H1 (cell line): ENCODE measurements around the gene OGDH. TPM values are rescaled to one million over a fixed set of nuclear protein-coding genes. Genes with fewer than 3 reads are reported as not detected.

ENCODE experiments used
- CTCF ChIA-PET: fragments of 300-600 bp; sonication (Branson Sonifier 250); formaldehyde crosslinking; loops from one replicate; lab custom pipeline; 2021; ENCODE audit not compliant: partially characterized antibody; lab: Charles Lee
- POLR2A ChIA-PET: fragments of 300-600 bp; sonication (Branson Sonifier 250); formaldehyde crosslinking; loops from one replicate; lab custom pipeline; 2021; ENCODE audit warnings: inconsistent platforms; ENCODE audit not compliant: partially characterized antibody; lab: Charles Lee
- DNase-seq, 2 experiments: peaks; one replicate each; pipeline versions ENCODE4 v3.0.0 to v3.0.0-alpha.2; 2010 to 2022; ENCODE audit warnings: low spot score in 2 of 2, low read depth in 1 of 2, mixed read lengths in 1 of 2
- FAIRE-seq: peaks from 2 replicates; lab custom pipeline; 2011; peaks lifted over from hg19 to GRCh38; lab: Jason Lieb, UNC
- H2AFZ ChIP-seq: 2 replicates; pipeline ENCODE4 v1.8.1; 2012; ENCODE audit warnings: low read length, inconsistent platforms
- H2AK5ac ChIP-seq: 2 replicates; pipeline ENCODE4 v1.6.1; 2013; ENCODE audit warnings: low read depth, low read length
- H2BK120ac ChIP-seq: replicated peaks from 2 replicates; pipeline ENCODE3; 2013; ENCODE audit warnings: low read depth, low read length, inconsistent platforms
- H2BK12ac ChIP-seq: 2 replicates; pipeline ENCODE4 v1.6.1; 2013; ENCODE audit warnings: low read depth, low read length
- H2BK15ac ChIP-seq: 2 replicates; pipeline ENCODE4 v1.6.1; 2013; ENCODE audit warnings: low read length
- H2BK20ac ChIP-seq: 2 replicates; pipeline ENCODE4 v1.6.1; 2013; ENCODE audit warnings: low read length
- H2BK5ac ChIP-seq: 2 replicates; pipeline ENCODE4 v1.6.1; 2013; ENCODE audit warnings: low read depth, low read length
- H3K14ac ChIP-seq: 2 replicates; pipeline ENCODE4 v1.6.1; 2013; ENCODE audit warnings: inconsistent platforms; ENCODE audit not compliant: insufficient read length
- H3K18ac ChIP-seq: 2 replicates; pipeline ENCODE4 v1.6.1; 2013; ENCODE audit warnings: low read length; ENCODE audit errors: extremely low read depth
- H3K23ac ChIP-seq: 2 replicates; pipeline ENCODE4 v1.6.1; 2013; ENCODE audit warnings: inconsistent platforms; ENCODE audit not compliant: insufficient read length
- H3K23me2 ChIP-seq: 2 replicates; pipeline ENCODE4 v1.6.1; 2013; ENCODE audit warnings: low read depth, low read length
- H3K27ac ChIP-seq: 2 replicates; pipeline ENCODE4 v1.6.1; 2011; ENCODE audit warnings: low read depth, low read length, inconsistent platforms
- H3K27me3 ChIP-seq, 4 experiments: replicated peaks in 1 of 4; 1 replicate in 1 of 4; 2 replicates in 3 of 4; pipeline versions ENCODE4 v1.6.1 to v1.8.1; 2011 to 2013; ENCODE audit warnings: low read length in 3 of 4, mild to moderate bottlenecking in 3 of 4, inconsistent platforms in 2 of 4, mixed read lengths in 2 of 4, moderate library complexity in 1 of 4; ENCODE audit not compliant: control insufficient read depth in 3 of 4, insufficient read depth in 3 of 4; ENCODE audit errors: extremely low read depth in 1 of 4
- H3K36me3 ChIP-seq, 4 experiments: 2 replicates each; pipeline versions ENCODE4 v1.6.1 to v1.8.1; 2011 to 2013; ENCODE audit warnings: mild to moderate bottlenecking in 4 of 4, low read length in 3 of 4, moderate library complexity in 2 of 4, control low read depth in 1 of 4, inconsistent platforms in 1 of 4; ENCODE audit not compliant: insufficient read depth in 4 of 4, control insufficient read depth in 2 of 4
- H3K4ac ChIP-seq: replicated peaks from 2 replicates; pipeline ENCODE3; 2013; ENCODE audit warnings: low read length, low read depth, mixed read lengths, inconsistent platforms; ENCODE audit not compliant: insufficient read length
- H3K4me1 ChIP-seq, 4 experiments: replicated peaks in 1 of 4; 1 replicate in 1 of 4; 2 replicates in 3 of 4; pipeline versions ENCODE4 v1.6.1 to v1.8.1; 2011 to 2013; ENCODE audit warnings: low read length in 3 of 4, inconsistent platforms in 2 of 4, mixed read lengths in 1 of 4; ENCODE audit not compliant: insufficient read depth in 4 of 4, control insufficient read depth in 3 of 4
- H3K4me2 ChIP-seq, 2 experiments: 2 replicates each; pipeline versions ENCODE4 v1.6.1 to v1.8.1; 2011 to 2013; ENCODE audit warnings: low read depth in 2 of 2, low read length in 2 of 2, control low read depth in 1 of 2, inconsistent platforms in 1 of 2, mild to moderate bottlenecking in 1 of 2; ENCODE audit not compliant: insufficient read depth in 1 of 2
- H3K4me3 ChIP-seq, 4 experiments: fragments of 200-600, 300-600 bp in 1 of 4; sonication (generic), shearing (Covaris generic), sonication (Bioruptor Twin) in 1 of 4; 2 replicates each; pipeline versions ENCODE4 v1.5.1 to v1.8.1; 2011 to 2016; ENCODE audit warnings: low read length in 4 of 4, low read depth in 3 of 4, control low read depth in 2 of 4, inconsistent platforms in 2 of 4, mild to moderate bottlenecking in 2 of 4, mixed read lengths in 1 of 4, moderate library complexity in 1 of 4; ENCODE audit not compliant: insufficient read depth in 2 of 4; ENCODE audit errors: extremely low read depth in 1 of 4
- H3K56ac ChIP-seq: replicated peaks from 2 replicates; pipeline ENCODE3; 2013; ENCODE audit warnings: low read depth, mild to moderate bottlenecking, mixed read lengths, low read length, inconsistent platforms; ENCODE audit not compliant: insufficient read length
- H3K79me1 ChIP-seq: 2 replicates; pipeline ENCODE4 v1.6.1; 2013; ENCODE audit warnings: low read depth, low read length, control low read depth
- H3K79me2 ChIP-seq, 2 experiments: 2 replicates each; pipeline versions ENCODE4 v1.6.1 to v1.8.1; 2012 to 2013; ENCODE audit warnings: low read length in 2 of 2, mild to moderate bottlenecking in 2 of 2, inconsistent platforms in 1 of 2; ENCODE audit not compliant: insufficient read depth in 2 of 2, control insufficient read depth in 1 of 2
- H3K9ac ChIP-seq, 4 experiments: replicated peaks in 1 of 4; 1 replicate in 1 of 4; 2 replicates in 3 of 4; pipeline versions ENCODE4 v1.6.1 to v1.8.1; 2011 to 2013; ENCODE audit warnings: low read depth in 3 of 4, low read length in 3 of 4, control low read depth in 2 of 4, mild to moderate bottlenecking in 2 of 4, moderate library complexity in 2 of 4, inconsistent platforms in 1 of 4; ENCODE audit errors: extremely low read depth in 1 of 4
- H3K9me3 ChIP-seq, 2 experiments: 2 replicates each; pipeline versions ENCODE4 v1.6.1 to v1.8.1; 2012 to 2013; ENCODE audit warnings: mild to moderate bottlenecking in 2 of 2, moderate library complexity in 2 of 2, control low read depth in 1 of 2, inconsistent platforms in 1 of 2, low read depth in 1 of 2, low read length in 1 of 2, mixed read lengths in 1 of 2; ENCODE audit not compliant: insufficient read depth in 2 of 2
- H4K20me1 ChIP-seq, 2 experiments: replicated peaks in 1 of 2; 2 replicates each; pipeline versions ENCODE3 to v1.8.1; 2011 to 2013; ENCODE audit warnings: inconsistent platforms in 2 of 2, low read length in 2 of 2, mild to moderate bottlenecking in 1 of 2; ENCODE audit not compliant: insufficient read depth in 2 of 2, control insufficient read depth in 1 of 2
- H4K5ac ChIP-seq: 2 replicates; pipeline ENCODE4 v1.6.1; 2013; ENCODE audit warnings: low read length, low read depth, mixed read lengths, inconsistent platforms; ENCODE audit not compliant: insufficient read length
- H4K8ac ChIP-seq: 2 replicates; pipeline ENCODE4 v1.8.0; 2013; ENCODE audit warnings: mild to moderate bottlenecking, moderate library complexity, low read length, inconsistent platforms; ENCODE audit not compliant: insufficient read depth; ENCODE audit errors: extremely low read depth
- H4K91ac ChIP-seq: replicated peaks from 2 replicates; pipeline ENCODE3; 2013; ENCODE audit warnings: low read length, mixed read lengths, inconsistent platforms; ENCODE audit not compliant: insufficient read length
- EZH2 ChIP-seq: fragments of 200-600 bp; sonication (generic); IDR thresholded peaks from 2 replicates; pipeline ENCODE4 v1.7.1; 2012; ENCODE audit warnings: low read depth, mild to moderate bottlenecking, moderate library complexity, low read length, inconsistent platforms; ENCODE audit not compliant: severe bottlenecking
- SIX5 ChIP-seq: IDR thresholded peaks from 2 replicates; pipeline ENCODE4 v1.6.1; 2011; ENCODE audit warnings: mild to moderate bottlenecking, low read depth, low read length
- SP4 ChIP-seq: IDR thresholded peaks from 2 replicates; pipeline ENCODE4 v1.6.1; 2012; ENCODE audit warnings: low read length, inconsistent platforms
- WGBS, 2 experiments: shearing (Covaris generic) in 1 of 2; methylation state at CpG; one replicate each; pipeline versions ENCODE4 v1.1.6 to v1.1.7; 2013 to 2015; ENCODE audit warnings: low lambda C conversion rate in 2 of 2, mixed read lengths in 2 of 2, inconsistent platforms in 1 of 2, low coverage in 1 of 2, missing lambda C conversion rate in 1 of 2; ENCODE audit not compliant: insufficient replicate concordance in 2 of 2, insufficient coverage in 1 of 2, insufficient read length in 1 of 2; ENCODE audit errors: extremely low coverage in 1 of 2, missing lambda C conversion rate in 1 of 2; 5-methylcytosine and 5-hydroxymethylcytosine counted together
- polyA plus RNA-seq, 7 experiments: library from polyadenylated mRNA; depleted of rRNA in 3 of 7; stranded (reverse) in 5 of 7; unstranded in 2 of 7; fragments of >200 nt in 5 of 7; fragments of 200-250 nt in 2 of 7; gene quantifications; 1 replicate in 5 of 7; 2 replicates in 1 of 7; 4 replicates in 1 of 7; pipeline versions ENCODE4 v1.2.1 to v1.2.3, GENCODE V29; 2011 to 2013; ENCODE audit warnings: missing spikeins in 2 of 7, mixed read lengths in 2 of 7
- total RNA-seq: library from RNA; stranded (reverse); fragmentation: NEBNext Ultra II Directional; extraction: Animal tissue kit (Norgen Biotek cat#: 25700); gene quantifications from 2 replicates; pipeline ENCODE4 v1.2.1, GENCODE V29; 2021

The OGDH gene
- total and polyA plus RNA-seq, 2 of the 8 experiments (the other 6 are each of a cell fraction or from before 2014, with no cell fraction given), result 71.6 to 91.6 TPM

DNA sequence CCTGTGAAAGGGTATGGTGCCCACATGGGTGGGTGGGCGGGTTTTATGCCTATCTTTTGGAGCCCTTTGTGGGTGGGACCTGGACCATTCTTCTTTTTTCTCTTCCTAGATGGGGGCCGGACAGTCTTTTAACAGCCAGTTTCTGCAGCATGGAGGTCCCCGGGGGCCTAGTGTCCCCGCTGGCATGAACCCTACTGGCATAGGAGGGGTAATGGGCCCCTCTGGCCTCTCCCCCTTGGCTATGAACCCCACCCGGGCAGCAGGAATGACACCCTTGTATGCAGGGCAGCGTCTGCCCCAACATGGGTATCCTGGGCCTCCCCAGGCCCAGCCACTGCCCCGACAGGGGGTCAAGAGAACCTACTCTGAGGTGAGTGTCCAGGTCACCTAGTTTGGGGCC, 151.3 kb downstream of the OGDH start:
- H3K79me2 ChIP-seq, result peaks cover 0 to 27% of the 10 kb centered on the region in 2 experiments; a peak in 2 of 4 replicates
- no peaks in the 10 kb centered on the region; a peak in 1 of 7 replicates for H3K27me3 ChIP-seq
- H3K14ac ChIP-seq, result no peak overlapping the region
- H3K79me1 ChIP-seq, result peaks cover 3% of the 10 kb centered on the region; the same call in 1 of the 2 replicates
- H2BK12ac ChIP-seq, result no peak overlapping the region
- no peak overlapping the region for H3K18ac ChIP-seq
- no peak overlapping the region for H4K5ac ChIP-seq
- H3K36me3 ChIP-seq, result peaks cover 3 to 46% (median 9%) of the 10 kb centered on the region in 4 experiments; a peak in 7 of 8 replicates
- no peaks in the 10 kb centered on the region for H3K9me3 ChIP-seq
- CTCF ChIA-PET, result interaction anchor here (0.9 kb wide), 1 partner anchor 9 kb away, joined by 3 read pairs; no protein-coding TSS in a partner anchor
- no peak overlapping the region for H3K4me3 ChIP-seq
- no peak overlapping the region for H2BK20ac ChIP-seq
- H3K27ac ChIP-seq, result no peak overlapping the region
- peaks cover 11 to 28% of the 10 kb centered on the region in 2 experiments for H4K20me1 ChIP-seq
- no peak overlapping the region for H3K56ac ChIP-seq
- H4K8ac ChIP-seq, result no peak overlapping the region
- H2BK15ac ChIP-seq, result no peak overlapping the region
- POLR2A ChIA-PET, result interaction anchor here (1.4 to 2.7 kb wide), 3 partner anchors 10 to 14 kb away, joined by 3 to 12 read pairs (median 5); no protein-coding TSS in a partner anchor
- no peak overlapping the region for H2AFZ ChIP-seq
- H2BK5ac ChIP-seq, result no peak overlapping the region
- H3K23ac ChIP-seq, result no peak overlapping the region
- H3K4me1 ChIP-seq, result no peaks in the 10 kb centered on the region
- H3K9ac ChIP-seq, result no peak overlapping the region
- no peak for DNase-seq
- no peak overlapping the region for H3K4ac ChIP-seq
- TF ChIP-seq SP4 (no peak), SIX5 (no peak), EZH2 (no peak)
- WGBS, 2 experiments, result 93% methylated on average over 6 of the region's 7 CpGs; no CpG with 5 or more reads in 1 of the 2 experiments
- FAIRE-seq, result no peak
- H2BK120ac ChIP-seq, result no peak overlapping the region
- no peak overlapping the region for H4K91ac ChIP-seq
- no peak overlapping the region for H3K4me2 ChIP-seq
- no peak overlapping the region for H2AK5ac ChIP-seq
- H3K23me2 ChIP-seq, result no peaks in the 10 kb centered on the region

Other genes starting within 250 kb of the OGDH start
- 83.8 and 93.7 TPM in 2 replicates for gene NUDCD3, start 116.0 kb upstream of the OGDH start, total RNA-seq
- gene NUDCD3, start 116.0 kb upstream of the OGDH start, polyA plus RNA-seq (2011; rRNA removed), result 35.2 and 36.3 TPM in 2 replicates
- 0.06 TPM in 1 of 2 replicates, not detected in the other for gene NPC1L1, start 65.3 kb upstream of the OGDH start, total RNA-seq
- 0.14 and 0.21 TPM in 2 replicates for gene NPC1L1, start 65.3 kb upstream of the OGDH start, polyA plus RNA-seq (2011; rRNA removed)
- 55.4 and 56.9 TPM in 2 replicates for gene DDX56, start 32.7 kb upstream of the OGDH start, total RNA-seq
- 81.6 and 82.0 TPM in 2 replicates for gene DDX56, start 32.7 kb upstream of the OGDH start, polyA plus RNA-seq (2011; rRNA removed)
- 41.1 and 44.9 TPM in 2 replicates for gene TMED4, start 24.4 kb upstream of the OGDH start, total RNA-seq
- gene TMED4, start 24.4 kb upstream of the OGDH start, polyA plus RNA-seq (2011; rRNA removed), result 76.7 and 91.9 TPM in 2 replicates
- gene ZMIZ2, start 142.2 kb downstream of the OGDH start, total RNA-seq, result 66.4 and 72.2 TPM in 2 replicates
- gene ZMIZ2, start 142.2 kb downstream of the OGDH start, polyA plus RNA-seq (2011; rRNA removed), result 24.4 and 41.4 TPM in 2 replicates
- gene PPIA, start 190.1 kb downstream of the OGDH start, total RNA-seq, result 2,865 and 2,888 TPM in 2 replicates
- gene PPIA, start 190.1 kb downstream of the OGDH start, polyA plus RNA-seq (2011; rRNA removed), result 3,630 and 5,394 TPM in 2 replicates
- 187 and 190 TPM in 2 replicates for gene H2AZ2, start 241.5 kb downstream of the OGDH start, total RNA-seq
- 150 and 168 TPM in 2 replicates for gene H2AZ2, start 241.5 kb downstream of the OGDH start, polyA plus RNA-seq (2011; rRNA removed)